GM21423 (cell line): ENCODE data around the gene FOSL1.

Experiments
- ATAC-seq: cut with Tn5 transposase; IDR thresholded peaks from one replicate; pipeline ENCODE4 v1.9.1; 2021; ENCODE audit warnings: mild to moderate bottlenecking, moderate library complexity; ENCODE audit not compliant: unreplicated experiment

The FOSL1 gene

GRCh38 chr11:65920372-65920802, 20.2 kb upstream of the FOSL1 start:
- no peak for ATAC-seq

GRCh38 chr11:65919573-65920371, 19.6 kb upstream of the FOSL1 start:
- peak; percentile 40 for ATAC-seq

- ATAC-seq, result peak; percentile 87
Observed at GRCh38 chr11:65919141-65919572, 19.0 kb upstream of the FOSL1 start, which contains the start of gene DRAP1. TSS of gene DRAP1 (plus strand) at chr11:65919426. CDS start at chr11:65919502, 76 bp downstream.

GRCh38 chr11:65918211-65919140, 18.3 kb upstream of the FOSL1 start, which contains the start of gene C11orf68:
TSS of gene C11orf68 (minus strand) at chr11:65919062. CDS start at chr11:65919031, 31 bp downstream.
- peak; percentile 52 for ATAC-seq

GRCh38 chr11:65917434-65918210, 17.4 kb upstream of the FOSL1 start:
- no peak for ATAC-seq

GRCh38 chr11:65917077-65917433, 16.9 kb upstream of the FOSL1 start:
- no peak for ATAC-seq

GRCh38 chr11:65916391-65916790, 16.2 kb upstream of the FOSL1 start:
- ATAC-seq, result no peak

GRCh38 chr11:65915821-65916251, 15.6 kb upstream of the FOSL1 start:
- ATAC-seq, result no peak

- ATAC-seq, result no peak
Observed at GRCh38 chr11:65915101-65915820, 15.1 kb upstream of the FOSL1 start.

GRCh38 chr11:65912845-65913244, 12.7 kb upstream of the FOSL1 start:
- no peak for ATAC-seq

GRCh38 chr11:65911682-65912568, 11.7 kb upstream of the FOSL1 start:
- ATAC-seq, result no peak

- ATAC-seq, result no peak
Observed at GRCh38 chr11:65907878-65908277, 7.7 kb upstream of the FOSL1 start.

GRCh38 chr11:65906602-65907001, 6.4 kb upstream of the FOSL1 start:
- no peak for ATAC-seq

- ATAC-seq, result no peak
Observed at GRCh38 chr11:65903715-65904114, 3.5 kb upstream of the FOSL1 start.

GRCh38 chr11:65903068-65903481, 2.9 kb upstream of the FOSL1 start:
- ATAC-seq, result no peak

- ATAC-seq, result no peak
Observed at GRCh38 chr11:65900899-65901180, 652 bp upstream of the FOSL1 start.

- ATAC-seq, result no peak
Observed at GRCh38 chr11:65899356-65900124, 648 bp downstream of the FOSL1 start.

GRCh38 chr11:65898656-65899355, 1.4 kb downstream of the FOSL1 start:
- no peak for ATAC-seq
